Thoracic aorta (tissue), 2 donors: ENCODE results near the gene EXT2. TPM values are rescaled to one million over a fixed set of nuclear protein-coding genes. Genes with fewer than 3 reads are reported as not detected.

ENCODE experiments used
- ATAC-seq: fragments of 150-250 bp; one replicate; pipeline ENCODE4 v1.8.0; 2017; ENCODE audit warnings: low read depth; ENCODE audit not compliant: insufficient number of reproducible peaks, low FRiP score
- DNase-seq: peaks from one replicate; pipeline ENCODE4 v3.0.0-alpha.2; 2020; ENCODE audit warnings: low spot score
- H3K27ac ChIP-seq, 2 donors: fragments of 200-600 bp; sonication (generic); 1 replicate in 1 of 2; 2 replicates in 1 of 2; pipeline ENCODE4 v1.5.1; 2016; ENCODE audit warnings: mild to moderate bottlenecking in 2 of 2, moderate library complexity in 2 of 2
- H3K27me3 ChIP-seq: fragments of 200-600 bp; sonication (generic); replicated peaks from 2 replicates; pipeline ENCODE4 v1.6.0; 2016; ENCODE audit warnings: mild to moderate bottlenecking; ENCODE audit not compliant: insufficient read depth
- H3K36me3 ChIP-seq: fragments of 200-600 bp; sonication (generic); one replicate; pipeline ENCODE4 v1.5.1; 2016
- H3K4me1 ChIP-seq, 2 donors: fragments of 200-600 bp; sonication (generic); 1 replicate in 1 of 2; 2 replicates in 1 of 2; pipeline versions ENCODE4 v1.5.1 to v1.6.0; 2016; ENCODE audit warnings: low read depth in 2 of 2, mild to moderate bottlenecking in 1 of 2; ENCODE audit not compliant: control insufficient read depth in 1 of 2
- H3K4me3 ChIP-seq: fragments of 200-600 bp; sonication (generic); 2 replicates; pipeline ENCODE4 v1.5.1; 2016; ENCODE audit warnings: mild to moderate bottlenecking
- H3K9me3 ChIP-seq: fragments of 200-600 bp; sonication (generic); 2 replicates; pipeline ENCODE4 v1.5.1; 2016
- CTCF ChIP-seq: fragments of 200-600 bp; sonication (generic); IDR thresholded peaks from one replicate; pipeline ENCODE4 v1.5.1; 2019; ENCODE audit warnings: antibody characterized with exemption
- total RNA-seq, 2 donors: library from RNA; depleted of rRNA; stranded (reverse); fragments of >200 nt; gene quantifications; one replicate each; pipeline versions ENCODE4 v1.1.0 to v1.2.3, GENCODE V29; 2016

Gene EXT2
- total RNA-seq, 2 donors from 2014 or later: 64.4 to 102 TPM

- no peak for TF ChIP-seq CTCF
- H3K9me3 ChIP-seq: no peaks in the 10 kb centered on the region
- no peak overlapping the region for H3K27ac ChIP-seq
- no peak overlapping the region for H3K4me3 ChIP-seq
- H3K4me1 ChIP-seq: no peaks in the 10 kb centered on the region
- H3K27me3 ChIP-seq: no peaks in the 10 kb centered on the region
- no peak for ATAC-seq
- no peaks in the 10 kb centered on the region for H3K36me3 ChIP-seq
- DNase-seq: no peak
These were observed 170.7 kb downstream of the EXT2 start for GRCh38 chr11:44266056-44266780.

- Histone ChIP-seq H3K9me3 (no peaks in the 10 kb centered on the region), H3K4me3 (no peak overlapping the region), H3K36me3 (no peaks in the 10 kb centered on the region), H3K27ac (no peak overlapping the region), H3K4me1 (no peaks in the 10 kb centered on the region), H3K27me3 (no peaks in the 10 kb centered on the region)
- ATAC-seq: no peak
- DNase-seq: no peak
- no peak for TF ChIP-seq CTCF
These were observed 171.7 kb downstream of the EXT2 start for GRCh38 chr11:44267006-44267749.

GRCh38 chr11:44267750-44268613 lies 172.5 kb downstream of the EXT2 start:
- Histone ChIP-seq H3K4me3 (no peak overlapping the region), H3K4me1 (no peaks in the 10 kb centered on the region), H3K9me3 (no peaks in the 10 kb centered on the region), H3K27ac (no peak overlapping the region), H3K27me3 (no peaks in the 10 kb centered on the region), H3K36me3 (no peaks in the 10 kb centered on the region)
- no peak for DNase-seq
- no peak for TF ChIP-seq CTCF
- ATAC-seq: no peak

- no peak for DNase-seq
- Histone ChIP-seq H3K27me3 (no peaks in the 10 kb centered on the region), H3K4me3 (no peak overlapping the region), H3K36me3 (no peaks in the 10 kb centered on the region), H3K4me1 (no peaks in the 10 kb centered on the region), H3K9me3 (no peaks in the 10 kb centered on the region), H3K27ac (no peak overlapping the region)
- no peak for TF ChIP-seq CTCF
- no peak for ATAC-seq
These were observed 173.2 kb downstream of the EXT2 start for GRCh38 chr11:44268614-44269080.
